ES-I3 (cell line): Measurements from ENCODE around the gene AFAP1.

ENCODE experiments used
- H3K36me3 ChIP-seq: 2 replicates; pipeline ENCODE4 v1.6.1; 2013; ENCODE audit warnings: mild to moderate bottlenecking, low read length, control low read depth, moderate library complexity; ENCODE audit not compliant: insufficient read depth
- H3K4me1 ChIP-seq: 2 replicates; pipeline ENCODE4 v1.6.1; 2013; ENCODE audit warnings: mild to moderate bottlenecking, control low read depth, low read length; ENCODE audit not compliant: insufficient read depth
- H3K9ac ChIP-seq: 2 replicates; pipeline ENCODE4 v1.6.1; 2013; ENCODE audit warnings: low read depth, mild to moderate bottlenecking, low read length, moderate library complexity
- H3K9me3 ChIP-seq: 2 replicates; pipeline ENCODE4 v1.6.1; 2013; ENCODE audit warnings: mild to moderate bottlenecking, low read length, moderate library complexity; ENCODE audit not compliant: control insufficient read depth, insufficient read depth

Gene AFAP1

GRCh38 chr4:7710126-7710525 lies 229.5 kb downstream of the AFAP1 start:
- Histone ChIP-seq H3K9me3 (no peaks in the 10 kb centered on the region; the same call in 1 of the 2 replicates), H3K4me1 (no peaks in the 10 kb centered on the region), H3K36me3 (no peaks in the 10 kb centered on the region), H3K9ac (no peak overlapping the region)

- Histone ChIP-seq H3K9me3 (no peaks in the 10 kb centered on the region; the same call in 1 of the 2 replicates), H3K9ac (no peak overlapping the region), H3K36me3 (no peaks in the 10 kb centered on the region), H3K4me1 (no peaks in the 10 kb centered on the region)
Measured at GRCh38 chr4:7709431-7709830, 230.2 kb downstream of the AFAP1 start.

DNA sequence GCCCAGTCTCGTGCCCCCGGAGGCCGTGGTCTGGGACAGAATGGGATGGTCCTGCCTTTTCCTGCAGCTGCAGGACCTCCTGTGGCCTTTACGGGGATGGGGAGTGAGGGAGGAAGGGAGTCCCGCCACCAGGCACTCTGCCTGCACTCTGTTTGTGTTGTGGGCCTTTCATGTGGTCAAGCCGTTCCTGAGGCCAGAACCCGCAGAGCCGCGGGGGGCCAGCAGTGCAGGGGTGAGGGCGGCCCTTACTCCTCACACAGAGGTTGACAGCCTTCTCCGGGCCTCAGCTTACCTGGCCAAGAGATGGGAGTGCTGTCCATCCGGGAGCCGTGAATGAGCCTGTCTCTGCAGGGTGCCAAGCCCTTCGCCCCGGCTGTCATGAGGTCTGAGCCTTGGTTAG lies 230.7 kb downstream of the AFAP1 start:
- Histone ChIP-seq H3K9ac (no peak overlapping the region), H3K36me3 (no peaks in the 10 kb centered on the region), H3K9me3 (no peaks in the 10 kb centered on the region; the same call in 1 of the 2 replicates), H3K4me1 (no peaks in the 10 kb centered on the region)
